T-cell (primary cell): Measurements from ENCODE around the gene ABI3. TPM values are rescaled to one million over a fixed set of nuclear protein-coding genes. Genes with fewer than 3 reads are reported as not detected.
A peak's percentile ranks its signal among the peaks of the same experiment; 100 is the strongest.

Experiments
- ATAC-seq, 4 experiments: fragments of 200-7000 bp in 3 of 4; fragments of 150-1000 bp in 1 of 4; cut with Tn5 transposase; replicated peaks in 1 of 4; 1 replicate in 3 of 4; 2 replicates in 1 of 4; pipeline ENCODE4 v1.10.0; 2021; ENCODE audit warnings: moderate library complexity in 3 of 4, mild to moderate bottlenecking in 2 of 4, moderate number of reproducible peaks in 1 of 4
- CTCF ChIA-PET, 2 donors: fragments of 300-600 bp; sonication (Branson Sonifier 250); formaldehyde crosslinking; loops; one replicate each; lab custom pipeline; 2022; ENCODE audit warnings: antibody characterized with exemption in 2 of 2; lab: Charles Lee
- POLR2A ChIA-PET, 2 donors: fragments of 300-600 bp; sonication (Branson Sonifier 250); formaldehyde crosslinking; loops; one replicate each; lab custom pipeline; 2022; ENCODE audit warnings: antibody characterized with exemption in 2 of 2; lab: Charles Lee
- DNase-seq, 35 experiments: peaks; one replicate each; pipeline versions ENCODE4 v3.0.0 to v3.0.0-alpha.2; 2013 to 2023
- H3K27ac ChIP-seq: one replicate; pipeline ENCODE4 v1.5.1; 2013; ENCODE audit warnings: low read length
- H3K27me3 ChIP-seq, 2 experiments: replicated peaks in 1 of 2; 1 replicate in 1 of 2; 2 replicates in 1 of 2; pipeline versions ENCODE4 v1.6.1 to v1.7.0; 2013; ENCODE audit warnings: low read length in 1 of 2, mixed read lengths in 1 of 2; ENCODE audit not compliant: control insufficient read depth in 2 of 2, insufficient read depth in 2 of 2; ENCODE audit errors: extremely low read depth in 1 of 2
- H3K36me3 ChIP-seq, 2 donors: 1 replicate in 1 of 2; 2 replicates in 1 of 2; pipeline versions ENCODE4 v1.6.1 to v1.7.0; 2013; ENCODE audit warnings: low read length in 1 of 2; ENCODE audit not compliant: control insufficient read depth in 2 of 2, insufficient read depth in 1 of 2; ENCODE audit errors: extremely low read depth in 1 of 2
- H3K4me1 ChIP-seq, 2 experiments: 1 replicate in 1 of 2; 2 replicates in 1 of 2; pipeline versions ENCODE4 v1.6.1 to v1.7.0; 2013; ENCODE audit warnings: low read length in 2 of 2, mixed read lengths in 1 of 2; ENCODE audit not compliant: insufficient read depth in 2 of 2, control insufficient read depth in 1 of 2; ENCODE audit errors: extremely low read depth in 1 of 2
- H3K4me3 ChIP-seq, 2 donors: 1 replicate in 1 of 2; 2 replicates in 1 of 2; pipeline versions ENCODE4 v1.5.1 to v1.7.0; 2013; ENCODE audit warnings: mild to moderate bottlenecking in 2 of 2, low read length in 1 of 2, moderate library complexity in 1 of 2; ENCODE audit not compliant: control insufficient read depth in 1 of 2; ENCODE audit errors: extremely low read depth in 1 of 2
- H3K9me3 ChIP-seq: 2 replicates; pipeline ENCODE4 v1.7.0; 2013
- H3K27ac Mint-ChIP-seq, 2 donors: one replicate each; pipeline ENCODE4 v1.8.0; 2020 to 2021; ENCODE audit warnings: mild to moderate bottlenecking in 2 of 2, mixed read lengths in 2 of 2
- H3K27me3 Mint-ChIP-seq, 2 donors: one replicate each; pipeline ENCODE4 v1.8.0; 2021 to 2022; ENCODE audit warnings: mixed read lengths in 2 of 2
- H3K36me3 Mint-ChIP-seq: one replicate; pipeline ENCODE4 v1.8.0; 2021; ENCODE audit warnings: mixed read lengths
- H3K4me1 Mint-ChIP-seq, 3 donors: one replicate each; pipeline ENCODE4 v1.8.0; 2020 to 2022; ENCODE audit warnings: mixed read lengths in 3 of 3, mild to moderate bottlenecking in 1 of 3
- H3K4me3 Mint-ChIP-seq, 3 donors: one replicate each; pipeline ENCODE4 v1.8.0; 2020 to 2022; ENCODE audit warnings: mild to moderate bottlenecking in 3 of 3, mixed read lengths in 3 of 3, moderate library complexity in 3 of 3
- H3K9me3 Mint-ChIP-seq, 3 donors: one replicate each; pipeline ENCODE4 v1.8.0; 2020 to 2022; ENCODE audit warnings: mixed read lengths in 3 of 3
- WGBS: methylation state at CpG from one replicate; pipeline ENCODE4 v1.1.5; 2013; ENCODE audit warnings: missing lambda C conversion rate; ENCODE audit not compliant: insufficient coverage; 5-methylcytosine and 5-hydroxymethylcytosine counted together
- total RNA-seq, 35 experiments: library from RNA in 6 of 35; stranded (reverse) in 6 of 35; fragments of 120-200 nt in 1 of 35; gene quantifications; one replicate each; pipeline versions ENCODE4 v1.2.1 to v1.2.4 and lab custom pipeline; 2013 to 2026

Gene ABI3
- total RNA-seq, 5 donors from 2014 or later (not counting 1 experiment from before 2014, with no cell fraction given): 10.4 to 21.7 (median 18.3) TPM

GRCh38 chr17:49200423-49201083 lies 10.0 kb upstream of the ABI3 start:
- Mint-ChIP-seq H3K27me3 (no peaks in the 10 kb centered on the region), H3K4me3 (no peak overlapping the region), H3K4me1 (peaks cover 0 to 5% (median 4%) of the 10 kb centered on the region in 3 donors), H3K9me3 (no peaks in the 10 kb centered on the region), H3K36me3 (no peaks in the 10 kb centered on the region), H3K27ac (no peak overlapping the region)
- CTCF ChIA-PET: no interaction called here
- Histone ChIP-seq H3K4me3 (no peak overlapping the region), H3K4me1 (no peaks in the 10 kb centered on the region), H3K36me3 (no peaks in the 10 kb centered on the region), H3K9me3 (no peaks in the 10 kb centered on the region), H3K27ac (no peak overlapping the region), H3K27me3 (no peaks in the 10 kb centered on the region)
- POLR2A ChIA-PET: no interaction called here
- WGBS: 92% methylated on average over 5 of the region's 13 CpGs
- DNase-seq: no peak
- ATAC-seq: no peak

GRCh38 chr17:49201481-49201927 lies 9.0 kb upstream of the ABI3 start:
- ChIA-PET POLR2A (no interaction called here), CTCF (no interaction called here)
- Histone ChIP-seq H3K27me3 (no peaks in the 10 kb centered on the region), H3K4me1 (no peaks in the 10 kb centered on the region), H3K9me3 (no peaks in the 10 kb centered on the region), H3K4me3 (no peak overlapping the region), H3K36me3 (peaks cover 0 to 5% of the 10 kb centered on the region in 2 donors), H3K27ac (no peak overlapping the region)
- Mint-ChIP-seq H3K4me3 (no peak overlapping the region), H3K27ac (no peak overlapping the region), H3K27me3 (no peaks in the 10 kb centered on the region), H3K36me3 (no peaks in the 10 kb centered on the region), H3K9me3 (no peaks in the 10 kb centered on the region), H3K4me1 (peaks cover 0 to 2% (median 0%) of the 10 kb centered on the region in 3 donors)
- ATAC-seq (no peak), DNase-seq (no peak)
- WGBS: 100% methylated on average over 4 of the region's 8 CpGs

- no peak for DNase-seq
- H3K4me1 ChIP-seq: peaks cover 2 to 18% of the 10 kb centered on the region in 2 experiments
- H3K9me3 Mint-ChIP-seq: no peaks in the 10 kb centered on the region
- H3K27me3 Mint-ChIP-seq: no peaks in the 10 kb centered on the region
- no peaks in the 10 kb centered on the region for H3K27me3 ChIP-seq
- H3K4me3 ChIP-seq: no peak overlapping the region
- H3K36me3 ChIP-seq: peaks cover 0 to 7% of the 10 kb centered on the region in 2 donors
- peaks cover 9 to 15% (median 13%) of the 10 kb centered on the region in 3 donors for H3K4me1 Mint-ChIP-seq
- ATAC-seq: no peak
- WGBS: 70% methylated on average over 2 of the region's 2 CpGs
- no peak overlapping the region for H3K4me3 Mint-ChIP-seq
- ChIA-PET POLR2A (no interaction called here), CTCF (interaction anchor here (0.6 kb wide), 2 partner anchors 19 to 188 kb away, joined by 3 to 5 read pairs; no protein-coding TSS in a partner anchor)
- no peaks in the 10 kb centered on the region for H3K36me3 Mint-ChIP-seq
- no peaks in the 10 kb centered on the region for H3K9me3 ChIP-seq
- H3K27ac ChIP-seq: no peak overlapping the region
- H3K27ac Mint-ChIP-seq: no peak overlapping the region
Observed at GRCh38 chr17:49203796-49204195, 6.7 kb upstream of the ABI3 start.

- Histone ChIP-seq H3K27ac (no peak overlapping the region), H3K36me3 (peaks cover 0 to 7% of the 10 kb centered on the region in 2 donors), H3K9me3 (no peaks in the 10 kb centered on the region), H3K4me1 (peaks cover 8 to 25% of the 10 kb centered on the region in 2 experiments), H3K27me3 (no peaks in the 10 kb centered on the region), H3K4me3 (no peak overlapping the region)
- Mint-ChIP-seq H3K4me3 (no peak overlapping the region), H3K27ac (no peak overlapping the region), H3K4me1 (peaks cover 16 to 23% (median 20%) of the 10 kb centered on the region in 3 donors), H3K9me3 (no peaks in the 10 kb centered on the region), H3K36me3 (no peaks in the 10 kb centered on the region), H3K27me3 (no peaks in the 10 kb centered on the region)
- WGBS: 100% methylated on average over 2 of the region's 2 CpGs
- ATAC-seq: no peak
- ChIA-PET POLR2A (no interaction called here), CTCF (interaction anchor here in 1 of 2 donors (1.1 kb wide), 1 partner anchor 13 kb away, joined by 3 read pairs; no protein-coding TSS in a partner anchor)
- no peak for DNase-seq
Observed at GRCh38 chr17:49204516-49204915, 6.0 kb upstream of the ABI3 start.

- H3K4me1 ChIP-seq: peaks cover 35 to 71% of the 10 kb centered on the region in 2 experiments
- 35% methylated on average over 10 of the region's 10 CpGs for WGBS
Observed at GRCh38 chr17:49209061-49209571, 1.4 kb upstream of the ABI3 start.

GRCh38 chr17:49213399-49213798 lies 2.9 kb downstream of the ABI3 start:
- Histone ChIP-seq H3K4me1 (peaks cover 61 to 100% of the 10 kb centered on the region in 2 experiments), H3K27me3 (no peaks in the 10 kb centered on the region), H3K9me3 (no peaks in the 10 kb centered on the region), H3K4me3 (peak overlapping the region; percentile 0 to 27), H3K27ac (peak overlapping the region; percentile 50), H3K36me3 (peaks cover 0 to 15% of the 10 kb centered on the region in 2 donors)
- no peaks in the 10 kb centered on the region for H3K9me3 Mint-ChIP-seq
- no peaks in the 10 kb centered on the region for H3K27me3 Mint-ChIP-seq
- peaks cover 90 to 96% (median 92%) of the 10 kb centered on the region in 3 donors for H3K4me1 Mint-ChIP-seq
- ATAC-seq (no peak), DNase-seq (no peak)
- peaks cover 5% of the 10 kb centered on the region for H3K36me3 Mint-ChIP-seq
- 34% methylated on average over 4 of the region's 5 CpGs for WGBS
- peak overlapping the region; percentile 40 to 92 (median 59) for H3K4me3 Mint-ChIP-seq
- ChIA-PET POLR2A (no interaction called here), CTCF (interaction anchor here in 1 of 2 donors (2.2 kb wide), 1 partner anchor 11 kb away, joined by 8 read pairs; no protein-coding TSS in a partner anchor)
- peak overlapping the region; percentile 92 to 93 for H3K27ac Mint-ChIP-seq

More at GRCh38 chr17:49209061-49209571, 1.4 kb upstream of the ABI3 start:
- no peaks in the 10 kb centered on the region for H3K27me3 ChIP-seq
- H3K9me3 Mint-ChIP-seq: no peaks in the 10 kb centered on the region
- H3K36me3 ChIP-seq: peaks cover 0 to 10% of the 10 kb centered on the region in 2 donors
- peak overlapping the region; percentile 88 to 92 (median 91) for H3K4me3 Mint-ChIP-seq
- CTCF ChIA-PET: interaction anchor here (0.5 to 2.8 kb wide), 9 partner anchors 9 to 662 kb away, joined by 3 to 19 read pairs (median 4); no protein-coding TSS in a partner anchor
- ATAC-seq: peak; percentile 5 to 47 (median 34)
- peak in 4 of 35 experiments; percentile 24 to 57 (median 30) for DNase-seq
- H3K36me3 Mint-ChIP-seq: no peaks in the 10 kb centered on the region
- H3K27ac ChIP-seq: peak overlapping the region; percentile 70
- POLR2A ChIA-PET: interaction anchor here (0.6 to 0.7 kb wide), 2 partner anchors 9 to 1805 kb away, joined by 3 to 4 read pairs; no protein-coding TSS in a partner anchor
- H3K4me3 ChIP-seq: peak overlapping the region; percentile 35 to 60
- H3K4me1 Mint-ChIP-seq: peaks cover 59 to 65% (median 64%) of the 10 kb centered on the region in 3 donors
- H3K9me3 ChIP-seq: no peaks in the 10 kb centered on the region
- no peaks in the 10 kb centered on the region for H3K27me3 Mint-ChIP-seq
- peak overlapping the region; percentile 92 to 93 for H3K27ac Mint-ChIP-seq
